GM18867 (cell line): ENCODE data around the gene APCS.

ENCODE experiments used
- ATAC-seq: cut with Tn5 transposase; IDR thresholded peaks from one replicate; pipeline ENCODE4 v1.9.1; 2021; ENCODE audit warnings: mild to moderate bottlenecking, moderate library complexity; ENCODE audit not compliant: unreplicated experiment

Gene APCS

DNA sequence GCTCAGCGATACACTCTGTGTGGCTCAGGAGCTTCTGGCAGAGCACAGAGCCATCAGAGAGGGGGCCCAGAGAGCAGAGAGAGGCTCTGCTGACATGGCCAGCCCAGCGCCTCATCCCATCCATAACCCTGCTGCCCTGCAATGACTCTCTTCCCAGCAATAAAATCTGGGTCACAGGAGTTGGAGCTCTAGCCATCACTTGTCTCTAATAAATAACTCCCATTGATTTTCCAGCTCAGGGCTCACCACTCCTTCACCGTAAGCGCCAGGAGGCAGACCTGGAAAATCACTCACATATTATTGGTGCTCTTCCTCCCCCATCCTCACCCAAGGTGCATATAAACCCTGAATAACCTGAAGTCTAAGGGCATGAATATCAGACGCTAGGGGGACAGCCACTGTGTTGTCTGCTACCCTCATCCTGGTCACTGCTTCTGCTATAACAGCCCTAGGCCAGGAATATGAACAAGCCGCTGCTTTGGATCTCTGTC, at the start of gene APCS:
APCS (plus strand) TSS at position 366 of the 491 bp plus-strand sequence; CDS start at position 462, 96 bp downstream.
- ATAC-seq, result no peak

- no peak for ATAC-seq
These were observed 39.5 kb upstream of the APCS start for GRCh38 chr1:159548126-159548525.

DNA sequence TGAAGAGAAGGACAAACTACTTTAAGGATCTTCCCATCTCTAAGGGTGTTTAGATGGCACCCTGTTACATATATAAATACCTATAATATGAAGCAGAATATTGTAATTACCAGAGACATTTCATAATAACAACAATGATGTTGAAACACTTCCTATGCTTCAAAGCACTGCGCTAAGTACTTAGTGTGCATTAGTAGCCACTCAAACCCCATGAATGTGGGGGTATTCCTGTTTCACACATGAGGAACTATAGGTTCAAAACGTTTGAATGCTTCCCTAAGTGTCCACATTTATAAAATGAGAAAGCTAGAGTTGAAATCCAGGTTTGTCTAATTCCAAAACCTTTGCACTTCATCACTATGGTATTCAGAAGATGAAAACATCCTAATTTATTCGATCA, 33.4 kb upstream of the APCS start:
- ATAC-seq, result no peak

DNA sequence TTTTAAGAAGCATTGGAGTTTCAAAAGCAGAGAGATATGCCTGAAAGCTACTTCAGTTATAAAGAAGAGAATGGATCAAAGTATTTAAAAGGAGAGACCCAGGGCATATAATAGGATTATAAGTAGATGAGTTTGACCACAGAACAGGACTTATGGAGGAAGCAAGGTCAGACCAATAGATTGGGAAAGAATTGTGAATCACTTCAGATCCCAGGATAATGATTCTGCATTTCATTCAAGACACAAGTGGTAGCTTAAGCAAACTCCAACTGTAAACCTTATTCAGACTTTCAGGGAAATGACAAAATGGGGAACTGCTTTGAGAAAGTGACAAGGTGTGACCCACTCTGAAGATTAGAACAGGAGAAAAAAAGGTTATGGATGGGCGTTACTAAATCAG, 32.9 kb upstream of the APCS start:
- ATAC-seq, result no peak

DNA sequence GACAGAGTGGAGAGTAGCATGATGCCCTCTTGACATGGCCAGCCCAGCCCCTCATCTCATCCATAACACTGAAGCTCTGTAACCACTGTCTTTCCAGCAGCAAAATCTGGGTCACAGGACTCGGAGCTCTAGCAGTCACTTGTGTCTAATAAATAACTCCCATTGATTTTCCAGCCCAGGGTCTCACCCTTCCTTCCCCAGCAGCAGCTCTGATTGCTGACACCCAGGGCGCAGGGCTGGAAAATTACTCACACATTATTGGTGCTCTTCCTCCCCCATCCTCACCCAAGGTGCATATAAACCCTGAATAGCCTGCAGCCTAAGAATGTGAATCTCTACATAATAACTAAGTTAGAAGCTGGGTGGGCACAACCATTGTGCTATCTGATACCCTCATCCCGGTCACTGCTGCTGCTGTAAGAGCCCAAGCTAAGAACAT, 30.7 kb upstream of the APCS start:
- ATAC-seq, result no peak

DNA sequence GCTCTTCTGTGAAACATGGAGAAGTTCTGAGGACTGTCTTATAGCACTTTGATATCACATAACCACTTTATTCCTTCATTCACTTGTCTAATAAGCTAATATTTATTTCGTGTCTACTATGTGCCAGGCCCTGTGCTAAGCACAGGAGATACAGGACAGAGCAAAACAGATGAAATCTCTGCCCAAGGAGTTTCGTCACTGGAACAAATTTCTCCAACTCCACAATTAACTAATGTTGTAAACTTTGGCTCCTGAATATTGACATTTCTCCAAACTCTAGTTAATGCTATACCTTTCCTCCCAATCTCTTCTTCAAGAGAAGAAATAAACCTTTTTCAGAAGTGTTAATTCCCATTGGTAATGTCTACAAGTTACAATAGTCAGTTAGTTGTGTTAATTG, 27.0 kb upstream of the APCS start:
- no peak for ATAC-seq

DNA sequence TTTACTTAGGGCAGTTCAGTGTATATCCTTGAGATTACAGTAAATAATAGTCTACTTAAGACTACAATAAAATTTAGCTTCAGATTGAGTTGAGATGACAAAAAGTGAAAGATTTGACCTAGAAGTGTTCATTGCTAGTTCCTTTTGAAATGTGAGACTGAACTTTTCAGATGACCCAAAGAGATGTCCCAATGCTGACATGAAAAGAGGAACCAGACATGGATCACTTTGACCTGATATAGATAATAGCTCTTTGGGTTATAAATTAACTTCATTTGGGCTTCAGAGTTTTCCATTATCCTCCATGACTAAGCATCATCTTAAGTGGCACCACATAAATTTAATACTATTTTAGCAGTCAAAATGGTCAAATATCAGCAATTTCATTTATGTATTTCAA, 26.1 kb upstream of the APCS start:
- no peak for ATAC-seq

- ATAC-seq, result no peak
These were observed 24.9 kb upstream of the APCS start for GRCh38 chr1:159562680-159563079.

- no peak for ATAC-seq
These were observed 10.2 kb upstream of the APCS start for GRCh38 chr1:159577446-159577845.

DNA sequence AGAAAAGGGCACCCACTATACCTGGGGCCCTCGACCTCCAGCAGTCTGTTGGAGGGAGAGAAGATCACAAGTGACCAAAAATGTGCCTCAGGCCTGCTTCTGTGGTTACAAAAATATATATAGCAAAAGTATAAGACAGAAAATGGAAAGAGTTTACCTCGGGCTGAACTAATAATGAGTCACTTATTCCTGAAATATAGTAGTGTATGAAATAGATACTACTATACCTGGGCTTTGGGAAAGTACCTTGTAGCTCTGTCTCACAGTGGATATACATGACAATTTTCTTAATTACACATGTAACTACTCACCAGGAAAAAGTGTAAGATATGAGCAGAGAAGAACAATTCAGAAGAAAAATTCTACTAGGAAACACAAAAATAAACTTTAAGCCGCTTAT, 7.3 kb upstream of the APCS start:
- no peak for ATAC-seq

GRCh38 chr1:159581422-159581821, 6.2 kb upstream of the APCS start:
- ATAC-seq, result no peak

GRCh38 chr1:159584536-159584935, 3.1 kb upstream of the APCS start:
- ATAC-seq, result no peak

DNA sequence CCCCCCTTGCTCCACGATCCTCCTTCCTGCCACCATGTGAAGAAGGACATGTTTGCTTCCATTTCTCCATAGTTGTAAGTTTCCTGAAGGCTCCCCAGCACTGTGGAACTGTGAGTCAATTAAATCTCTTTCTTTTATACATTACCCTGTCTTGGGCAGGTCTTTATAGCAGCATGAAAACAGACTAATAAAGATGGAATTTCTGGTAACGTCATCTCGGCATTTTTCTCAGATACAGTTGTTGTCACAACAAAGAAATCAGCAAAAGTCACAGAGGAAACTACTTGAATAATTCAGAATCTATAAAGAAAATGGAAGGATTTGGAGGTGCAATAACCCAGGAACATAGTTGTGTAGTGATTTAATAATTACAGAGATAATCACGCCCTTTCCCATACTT, 4.4 kb downstream of the APCS start:
- ATAC-seq, result no peak

DNA sequence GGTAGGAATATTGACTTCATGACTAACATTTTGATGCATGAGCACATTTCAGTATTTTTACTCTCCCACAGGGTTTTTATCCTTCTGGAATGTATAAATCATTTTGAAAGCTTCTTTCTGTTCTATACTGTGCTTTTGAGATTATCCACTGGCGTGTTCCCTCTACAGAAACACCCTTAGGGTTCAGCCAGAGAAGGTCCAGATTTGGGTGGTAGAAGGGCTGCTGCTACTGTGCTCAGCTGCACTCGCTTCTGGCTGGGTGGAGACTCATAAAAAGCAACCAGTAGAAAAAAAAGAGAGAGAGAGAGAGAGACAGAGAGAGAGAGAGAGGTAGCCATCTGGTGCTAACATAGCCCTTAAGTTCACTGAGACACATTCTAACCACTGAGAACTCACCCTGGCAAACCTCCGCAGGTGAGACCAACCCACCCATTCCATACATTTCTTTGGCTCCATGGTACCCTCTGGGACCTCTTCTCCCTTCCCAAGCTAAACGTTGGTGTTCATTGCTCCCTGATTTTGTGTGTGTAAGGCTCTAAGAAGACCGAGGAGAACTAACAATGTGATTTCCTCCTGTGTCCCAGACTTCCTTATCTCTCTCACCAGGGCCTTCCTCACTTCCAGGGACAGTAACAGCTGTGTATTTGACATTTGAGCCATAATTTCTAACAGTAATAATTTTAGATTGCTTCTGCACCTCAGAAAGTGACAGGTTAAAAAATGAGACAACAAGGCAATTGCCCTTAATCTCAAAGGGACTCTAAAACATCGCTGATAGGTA, 7.2 kb downstream of the APCS start:
- ATAC-seq, result no peak

DNA sequence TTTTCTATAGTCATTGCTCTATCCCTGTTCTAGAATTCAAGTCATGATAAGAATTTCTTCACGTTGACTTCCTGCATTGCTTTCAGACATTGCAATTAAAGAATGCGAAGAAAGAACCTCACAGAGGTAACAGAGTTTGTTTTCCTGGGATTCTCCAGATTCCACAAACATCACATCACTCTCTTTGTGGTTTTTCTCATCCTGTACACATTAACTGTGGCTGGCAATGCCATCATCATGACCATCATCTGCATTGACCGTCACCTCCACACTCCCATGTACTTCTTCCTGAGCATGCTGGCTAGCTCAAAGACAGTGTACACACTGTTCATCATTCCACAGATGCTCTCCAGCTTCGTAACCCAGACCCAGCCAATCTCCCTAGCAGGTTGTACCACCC, 10.6 kb downstream of the APCS start:
- no peak for ATAC-seq

DNA sequence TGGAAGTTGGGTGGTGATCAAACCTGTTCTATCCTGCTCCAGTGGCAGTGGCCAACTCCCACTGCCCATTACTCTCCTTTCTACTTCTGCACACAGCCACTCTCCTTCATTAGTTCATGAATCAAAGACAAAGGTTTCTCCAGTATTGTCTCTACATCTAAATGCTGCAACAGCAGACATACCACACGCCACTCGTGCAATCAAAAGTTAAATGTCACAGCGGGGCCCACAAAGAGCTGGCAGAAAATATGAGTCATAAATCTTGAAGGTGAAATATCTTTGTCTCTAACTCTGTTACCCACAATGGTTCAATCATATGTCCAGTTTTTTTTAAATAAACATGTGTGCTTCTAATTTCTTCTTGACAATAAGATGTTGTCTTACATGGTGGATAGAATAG, 13.3 kb downstream of the APCS start:
- ATAC-seq, result no peak

- ATAC-seq, result no peak
These were observed 14.9 kb downstream of the APCS start for GRCh38 chr1:159602501-159602999.

DNA sequence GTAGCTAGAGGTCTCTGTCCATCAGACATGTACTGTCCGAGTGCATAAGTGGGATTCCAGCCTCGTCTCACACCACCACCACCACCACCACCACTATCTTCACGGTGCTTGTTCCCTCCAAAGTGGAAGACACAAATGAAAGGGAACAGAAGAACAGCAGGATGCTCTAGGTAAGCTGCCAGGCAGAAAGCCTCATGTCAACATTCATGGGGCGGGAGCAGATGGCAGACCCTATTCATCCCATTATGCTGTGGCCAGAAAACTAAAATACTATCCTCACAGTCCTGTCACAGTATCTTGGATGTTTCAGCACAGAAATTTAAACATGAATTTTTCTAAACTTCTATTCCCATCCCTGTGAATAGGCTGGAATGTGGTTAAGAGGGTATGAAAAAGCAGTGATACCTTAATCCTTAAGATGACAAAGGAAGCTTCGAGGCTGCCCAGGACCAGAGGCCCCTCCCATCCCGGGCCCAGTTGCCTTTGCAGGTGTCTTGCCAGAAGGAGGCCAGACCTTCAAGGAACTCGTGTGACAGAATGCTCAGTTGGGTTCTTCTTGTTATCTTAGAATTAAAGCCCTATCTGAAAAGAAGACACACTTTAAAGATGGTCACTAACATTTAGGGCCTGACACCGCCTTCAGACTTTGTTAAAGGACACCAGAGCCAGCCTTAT, 24.7 kb downstream of the APCS start:
- ATAC-seq, result no peak

DNA sequence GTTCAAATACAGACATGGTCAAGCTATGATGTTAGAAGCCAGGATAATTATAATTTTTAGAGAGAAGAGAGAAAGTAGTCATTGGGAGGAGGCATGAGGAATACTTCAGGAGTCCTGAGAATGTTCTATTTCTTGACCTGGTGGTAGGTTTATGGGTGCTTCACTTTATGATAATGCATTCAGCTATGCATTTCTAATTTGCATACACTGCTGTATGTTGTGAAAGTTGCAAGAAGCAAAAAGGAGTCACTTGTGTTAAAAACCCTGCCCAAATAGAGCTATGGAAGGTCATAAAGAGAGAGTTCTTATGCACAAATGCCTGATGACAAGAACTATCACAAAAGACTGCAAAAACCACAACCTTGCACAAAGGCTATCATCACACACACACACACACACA, 45.3 kb downstream of the APCS start:
- no peak for ATAC-seq
